Panc1 (cell line): Measurements from ENCODE around the gene MRPS27. TPM values are rescaled to one million over a fixed set of nuclear protein-coding genes. Genes with fewer than 3 reads are reported as not detected.

ENCODE experiments used
- ATAC-seq: fragments of 200-7000 bp; cut with Tn5 transposase; 2 replicates; pipeline ENCODE4 v1.9.1; 2020; ENCODE audit warnings: mild to moderate bottlenecking, moderate library complexity
- BruUV-seq: library from RNA; stranded (reverse); fragments of 400-500 nt; replicated peaks from 2 replicates; lab custom pipeline; 2021; lab: Mats Ljungman, UMichigan
- CTCF ChIA-PET: fragments of 300-600 bp; sonication (Branson Sonifier 250); formaldehyde crosslinking; loops from one replicate; lab custom pipeline; 2022; ENCODE audit warnings: antibody characterized with exemption; lab: Charles Lee
- POLR2A ChIA-PET: fragments of 300-600 bp; sonication (Branson Sonifier 250); formaldehyde crosslinking; loops from one replicate; lab custom pipeline; 2022; ENCODE audit warnings: antibody characterized with exemption; lab: Charles Lee
- DNase-seq: peaks from one replicate; pipeline ENCODE4 v3.0.0-alpha.2; 2010; ENCODE audit warnings: low read depth, low spot score
- H3K27ac ChIP-seq: 2 replicates; pipeline ENCODE4 v1.5.1; 2011; ENCODE audit warnings: mild to moderate bottlenecking, low read length, inconsistent platforms
- H3K27me3 ChIP-seq: fragments of 200-500 bp; sonication (Bioruptor generic); 2 replicates; pipeline ENCODE4 v1.6.0; 2014; ENCODE audit warnings: low read length, inconsistent platforms; ENCODE audit not compliant: control insufficient read depth, insufficient read depth
- H3K36me3 ChIP-seq: fragments of 200-500 bp; sonication (Bioruptor generic); 2 replicates; pipeline ENCODE4 v1.5.1; 2014; ENCODE audit warnings: inconsistent platforms, mild to moderate bottlenecking, low read length, moderate library complexity; ENCODE audit not compliant: control insufficient read depth, insufficient read depth
- H3K4me1 ChIP-seq: 2 replicates; pipeline ENCODE4 v1.5.1; 2011; ENCODE audit warnings: inconsistent platforms, mild to moderate bottlenecking, low read length, moderate library complexity; ENCODE audit not compliant: control insufficient read depth, insufficient read depth
- H3K4me3 ChIP-seq, 2 experiments: 2 replicates each; pipeline ENCODE4 v1.5.1; 2011 to 2012; ENCODE audit warnings: low read depth in 2 of 2, low read length in 2 of 2, mild to moderate bottlenecking in 2 of 2, inconsistent platforms in 1 of 2, moderate library complexity in 1 of 2
- H3K9me3 ChIP-seq: fragments of 200-500 bp; sonication (Bioruptor generic); 2 replicates; pipeline ENCODE4 v1.5.1; 2014; ENCODE audit warnings: low read depth, mild to moderate bottlenecking, inconsistent platforms, low read length, moderate library complexity; ENCODE audit not compliant: control insufficient read depth, insufficient read depth
- POLR2AphosphoS5 ChIP-seq: IDR thresholded peaks from 2 replicates; pipeline ENCODE4 v1.6.1; 2012; ENCODE audit warnings: mild to moderate bottlenecking, low read depth, low read length, moderate library complexity
- SIN3A ChIP-seq: IDR thresholded peaks from 2 replicates; pipeline ENCODE4 v1.6.1; 2012; ENCODE audit warnings: low read depth, mild to moderate bottlenecking, low read length, moderate library complexity, borderline replicate concordance; ENCODE audit not compliant: insufficient read depth
- TCF7L2 ChIP-seq: IDR thresholded peaks from 2 replicates; pipeline ENCODE4 v1.6.1; 2011; ENCODE audit warnings: mild to moderate bottlenecking, low read depth, low read length, inconsistent platforms
- in situ Hi-C: cut with HindIII; loops from 2 replicates; pipeline ENCODE4 v1.10.0; 2016; ENCODE audit warnings: low sequenced_read_pairs, low pct_unique_long_range_greater_than_20kb
- intact Hi-C: fragments of 100-400 bp; cut with micrococcal nuclease; formaldehyde crosslinking; loops from one replicate; pipeline ENCODE4 v1.10.0; 2022; ENCODE audit not compliant: unreplicated experiment
- total RNA-seq: library from RNA; stranded (reverse); gene quantifications from one replicate; pipeline ENCODE4 v1.2.1, GENCODE V29; 2021; ENCODE audit not compliant: unreplicated experiment
- TF ChIP-seq, protein P1 (sequence below), 2 experiments: IDR thresholded peaks; 2 replicates each; pipeline ENCODE4 v1.6.1; 2011 to 2012; ENCODE audit warnings: low read depth in 2 of 2, control low read depth in 1 of 2, low read length in 1 of 2, mild to moderate bottlenecking in 1 of 2, moderate library complexity in 1 of 2; ENCODE audit not compliant: insufficient read depth in 1 of 2
- TF ChIP-seq, protein P2 (sequence below): fragments of 450-650 bp; IDR thresholded peaks from 2 replicates; pipeline ENCODE4 v1.5.1; 2017; ENCODE audit warnings: mild to moderate bottlenecking

MRPS27 gene
- total RNA-seq, 1 experiment from 2014 or later, result 67.2 TPM

DNA sequence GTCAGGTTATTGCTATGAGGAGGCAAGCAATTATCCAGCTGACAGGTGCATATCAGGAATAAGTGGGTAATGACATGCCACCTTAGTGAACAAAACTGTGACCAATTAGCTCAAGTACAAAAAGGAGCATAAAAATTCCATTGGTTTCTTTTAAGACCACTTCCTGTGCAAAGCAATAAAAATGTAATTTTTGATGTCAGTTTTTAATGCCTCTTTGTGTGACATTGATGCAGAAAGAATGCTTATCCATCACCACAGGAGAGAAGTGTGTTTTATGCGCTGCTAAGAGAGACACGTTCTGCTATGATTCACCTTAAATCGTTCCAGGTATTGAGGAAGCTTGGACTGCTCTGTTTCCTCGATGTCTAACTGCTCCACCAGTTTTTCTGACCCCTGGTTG, 96.7 kb downstream of the MRPS27 start:
- ChIA-PET CTCF (no interaction called here), POLR2A (no interaction called here)

DNA sequence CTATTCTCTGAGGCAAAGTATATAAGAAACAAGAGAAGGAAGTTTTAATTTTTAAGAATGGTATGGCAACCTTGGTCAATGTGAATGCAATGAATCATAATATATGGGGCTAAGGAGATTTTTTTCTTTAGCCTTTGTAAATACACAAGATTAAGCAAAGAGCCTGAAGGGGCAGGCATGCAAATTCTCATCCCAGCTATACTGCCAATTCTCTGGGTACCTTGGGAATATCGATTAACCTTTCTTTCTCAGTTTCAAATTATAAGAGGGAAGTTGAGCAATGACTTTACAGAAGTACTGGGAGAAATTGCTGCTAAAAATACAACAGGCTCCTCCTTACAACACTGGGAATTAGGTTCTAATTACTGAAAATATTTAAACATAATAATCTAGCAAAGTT, 97.5 kb downstream of the MRPS27 start:
- no TSS peak for BruUV-seq
- POLR2A ChIA-PET, result no interaction called here
- no peak for ATAC-seq
- CTCF ChIA-PET, result no interaction called here
- Histone ChIP-seq H3K9me3 (no peaks in the 10 kb centered on the region), H3K4me1 (no peaks in the 10 kb centered on the region), H3K27ac (no peak overlapping the region), H3K4me3 (no peak overlapping the region), H3K36me3 (peaks cover 21% of the 10 kb centered on the region), H3K27me3 (no peaks in the 10 kb centered on the region)
- TF ChIP-seq TCF7L2, result no peak
- TF ChIP-seq, protein P1, sequence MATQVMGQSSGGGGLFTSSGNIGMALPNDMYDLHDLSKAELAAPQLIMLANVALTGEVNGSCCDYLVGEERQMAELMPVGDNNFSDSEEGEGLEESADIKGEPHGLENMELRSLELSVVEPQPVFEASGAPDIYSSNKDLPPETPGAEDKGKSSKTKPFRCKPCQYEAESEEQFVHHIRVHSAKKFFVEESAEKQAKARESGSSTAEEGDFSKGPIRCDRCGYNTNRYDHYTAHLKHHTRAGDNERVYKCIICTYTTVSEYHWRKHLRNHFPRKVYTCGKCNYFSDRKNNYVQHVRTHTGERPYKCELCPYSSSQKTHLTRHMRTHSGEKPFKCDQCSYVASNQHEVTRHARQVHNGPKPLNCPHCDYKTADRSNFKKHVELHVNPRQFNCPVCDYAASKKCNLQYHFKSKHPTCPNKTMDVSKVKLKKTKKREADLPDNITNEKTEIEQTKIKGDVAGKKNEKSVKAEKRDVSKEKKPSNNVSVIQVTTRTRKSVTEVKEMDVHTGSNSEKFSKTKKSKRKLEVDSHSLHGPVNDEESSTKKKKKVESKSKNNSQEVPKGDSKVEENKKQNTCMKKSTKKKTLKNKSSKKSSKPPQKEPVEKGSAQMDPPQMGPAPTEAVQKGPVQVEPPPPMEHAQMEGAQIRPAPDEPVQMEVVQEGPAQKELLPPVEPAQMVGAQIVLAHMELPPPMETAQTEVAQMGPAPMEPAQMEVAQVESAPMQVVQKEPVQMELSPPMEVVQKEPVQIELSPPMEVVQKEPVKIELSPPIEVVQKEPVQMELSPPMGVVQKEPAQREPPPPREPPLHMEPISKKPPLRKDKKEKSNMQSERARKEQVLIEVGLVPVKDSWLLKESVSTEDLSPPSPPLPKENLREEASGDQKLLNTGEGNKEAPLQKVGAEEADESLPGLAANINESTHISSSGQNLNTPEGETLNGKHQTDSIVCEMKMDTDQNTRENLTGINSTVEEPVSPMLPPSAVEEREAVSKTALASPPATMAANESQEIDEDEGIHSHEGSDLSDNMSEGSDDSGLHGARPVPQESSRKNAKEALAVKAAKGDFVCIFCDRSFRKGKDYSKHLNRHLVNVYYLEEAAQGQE (IDR thresholded peaks at IDR 0.05; ENCODE audit: insufficient read depth in 1 of 2, low read depth in 2 of 2, low read length in 1 of 2), result no peak
- in situ Hi-C loops, result no loop called here
- no peak for DNase-seq
- intact Hi-C loops, result no loop called here

More for the DNA sequence above, 96.7 kb downstream of the MRPS27 start:
- Histone ChIP-seq H3K27me3 (no peaks in the 10 kb centered on the region), H3K27ac (no peak overlapping the region), H3K4me1 (no peaks in the 10 kb centered on the region), H3K4me3 (no peak overlapping the region), H3K36me3 (peaks cover 28% of the 10 kb centered on the region), H3K9me3 (no peaks in the 10 kb centered on the region)
- TF ChIP-seq, protein P1 (IDR thresholded peaks at IDR 0.05; ENCODE audit: insufficient read depth in 1 of 2, low read depth in 2 of 2, low read length in 1 of 2), result no peak
- TF ChIP-seq POLR2AphosphoS5, result no peak
- no peak for TF ChIP-seq TCF7L2
- TF ChIP-seq, protein P2, sequence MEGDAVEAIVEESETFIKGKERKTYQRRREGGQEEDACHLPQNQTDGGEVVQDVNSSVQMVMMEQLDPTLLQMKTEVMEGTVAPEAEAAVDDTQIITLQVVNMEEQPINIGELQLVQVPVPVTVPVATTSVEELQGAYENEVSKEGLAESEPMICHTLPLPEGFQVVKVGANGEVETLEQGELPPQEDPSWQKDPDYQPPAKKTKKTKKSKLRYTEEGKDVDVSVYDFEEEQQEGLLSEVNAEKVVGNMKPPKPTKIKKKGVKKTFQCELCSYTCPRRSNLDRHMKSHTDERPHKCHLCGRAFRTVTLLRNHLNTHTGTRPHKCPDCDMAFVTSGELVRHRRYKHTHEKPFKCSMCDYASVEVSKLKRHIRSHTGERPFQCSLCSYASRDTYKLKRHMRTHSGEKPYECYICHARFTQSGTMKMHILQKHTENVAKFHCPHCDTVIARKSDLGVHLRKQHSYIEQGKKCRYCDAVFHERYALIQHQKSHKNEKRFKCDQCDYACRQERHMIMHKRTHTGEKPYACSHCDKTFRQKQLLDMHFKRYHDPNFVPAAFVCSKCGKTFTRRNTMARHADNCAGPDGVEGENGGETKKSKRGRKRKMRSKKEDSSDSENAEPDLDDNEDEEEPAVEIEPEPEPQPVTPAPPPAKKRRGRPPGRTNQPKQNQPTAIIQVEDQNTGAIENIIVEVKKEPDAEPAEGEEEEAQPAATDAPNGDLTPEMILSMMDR, result no peak
- TF ChIP-seq SIN3A, result no peak
- no TSS peak for BruUV-seq
- intact Hi-C loops, result no loop called here
- DNase-seq (no peak), ATAC-seq (no peak)
- in situ Hi-C loops, result no loop called here
